Measurements from ENCODE around the gene GARIN3.

- TF ChIP-seq EZH2 (IDR thresholded peaks at IDR 0.05) (no peak), POLR2AphosphoS5 (IDR thresholded peaks at IDR 0.05; ENCODE audit: borderline replicate concordance, low read depth, low read length) (no peak)
Measured at GRCh38 chr5:157121709-157122108, 44.4 kb downstream of the GARIN3 start.

All from SK-N-MC (cell line).